Spleen (tissue), 7 donors: ENCODE data around the gene RPUSD1.

Source experiments
- CTCF ChIP-seq, 11 experiments: fragments of 200-600 bp in 7 of 11; fragments of 450-650 bp in 4 of 11; sonication (generic) in 4 of 11; IDR thresholded peaks in 8 of 11; conservative IDR thresholded peaks in 3 of 11; 1 replicate in 7 of 11; 2 replicates in 4 of 11; pipeline versions ENCODE4 v1.4.0 to v1.8.0; 2016 to 2021; ENCODE audit warnings: antibody characterized with exemption in 11 of 11, inconsistent platforms in 4 of 11, mild to moderate bottlenecking in 1 of 11
- POLR2AphosphoS5 ChIP-seq, 3 donors: sonication (generic); formaldehyde crosslinking; IDR thresholded peaks; one replicate each; pipeline ENCODE4 v1.5.1; 2017; ENCODE audit warnings: antibody characterized with exemption in 3 of 3
- donor health status: DM: no; HTN: no; CAD: no; lungs with moderate emphysema.
- donor health status: DM: no; HTN: no; CAD: no.
- donor health status: DM: no; HTN: no; CAD: no.

- TF ChIP-seq POLR2AphosphoS5 (IDR thresholded peaks at IDR 0.05) (no peak), CTCF (IDR thresholded peaks at IDR 0.05 in 8 of 11, conservative IDR thresholded peaks at IDR 0.05 in 3 of 11) (no peak)
Observed at GRCh38 chr16:789191-789850, 1.1 kb upstream of the RPUSD1 start.
